ENCODE data around the gene HHAT. TPM values are rescaled to one million over a fixed set of nuclear protein-coding genes. Genes with fewer than 3 reads are reported as not detected.

The HHAT gene
- polyA plus RNA-seq, 3 donors: 1.1 to 1.6 (median 1.5) TPM

DNA sequence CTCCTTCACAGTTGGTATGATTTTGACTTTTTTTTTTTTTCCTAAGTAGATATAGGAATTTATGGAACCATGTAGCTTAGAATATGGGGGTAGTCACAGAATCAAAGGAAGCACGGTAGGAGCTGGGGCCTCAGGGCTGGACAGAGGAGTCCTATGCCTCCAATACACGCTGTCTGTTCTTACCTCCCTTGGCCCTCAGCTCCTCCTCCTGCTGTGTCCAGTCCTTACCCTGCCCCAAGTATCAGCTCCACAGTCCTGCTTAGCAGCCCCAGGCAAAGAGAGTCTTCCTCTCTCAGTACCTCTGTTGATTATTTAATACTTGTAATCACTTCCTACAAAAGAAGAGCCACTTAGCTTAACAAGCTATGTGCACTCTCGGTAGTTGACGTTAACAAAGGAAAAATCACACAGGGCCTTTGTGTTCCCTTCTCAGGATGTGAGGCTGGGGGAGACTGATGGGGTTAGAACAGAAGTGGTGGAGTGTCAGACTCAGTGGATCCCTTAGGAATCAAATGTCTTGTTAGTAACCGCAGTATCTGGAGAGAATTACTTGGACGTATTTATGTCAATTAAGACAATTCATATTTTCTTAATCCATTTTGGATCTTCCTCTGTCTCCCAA lies 292.3 kb downstream of the HHAT start:
- H2AFZ ChIP-seq (ENCODE audit: insufficient read depth, low read depth, low read length, poor library complexity, severe bottlenecking): no peak overlapping the region
- TF ChIP-seq, protein P1, sequence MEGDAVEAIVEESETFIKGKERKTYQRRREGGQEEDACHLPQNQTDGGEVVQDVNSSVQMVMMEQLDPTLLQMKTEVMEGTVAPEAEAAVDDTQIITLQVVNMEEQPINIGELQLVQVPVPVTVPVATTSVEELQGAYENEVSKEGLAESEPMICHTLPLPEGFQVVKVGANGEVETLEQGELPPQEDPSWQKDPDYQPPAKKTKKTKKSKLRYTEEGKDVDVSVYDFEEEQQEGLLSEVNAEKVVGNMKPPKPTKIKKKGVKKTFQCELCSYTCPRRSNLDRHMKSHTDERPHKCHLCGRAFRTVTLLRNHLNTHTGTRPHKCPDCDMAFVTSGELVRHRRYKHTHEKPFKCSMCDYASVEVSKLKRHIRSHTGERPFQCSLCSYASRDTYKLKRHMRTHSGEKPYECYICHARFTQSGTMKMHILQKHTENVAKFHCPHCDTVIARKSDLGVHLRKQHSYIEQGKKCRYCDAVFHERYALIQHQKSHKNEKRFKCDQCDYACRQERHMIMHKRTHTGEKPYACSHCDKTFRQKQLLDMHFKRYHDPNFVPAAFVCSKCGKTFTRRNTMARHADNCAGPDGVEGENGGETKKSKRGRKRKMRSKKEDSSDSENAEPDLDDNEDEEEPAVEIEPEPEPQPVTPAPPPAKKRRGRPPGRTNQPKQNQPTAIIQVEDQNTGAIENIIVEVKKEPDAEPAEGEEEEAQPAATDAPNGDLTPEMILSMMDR (IDR thresholded peaks at IDR 0.05): no peak
- DNase-seq: no peak
- H3K4me3 ChIP-seq (replicated peaks in 1 of 3; ENCODE audit: low read depth in 2 of 3, low read length in 3 of 3): no peak overlapping the region
- H3K36me3 ChIP-seq (replicated peaks in 1 of 2; ENCODE audit: control insufficient read depth in 1 of 2, insufficient read depth in 2 of 2, low read length in 2 of 2): no peaks in the 10 kb centered on the region
- H3K27me3 ChIP-seq (ENCODE audit: control insufficient read depth in 2 of 2, insufficient read depth in 2 of 2, low read length in 2 of 2): no peaks in the 10 kb centered on the region
- no peaks in the 10 kb centered on the region for H3K79me2 ChIP-seq (ENCODE audit: insufficient read depth, low read length)
- no peaks in the 10 kb centered on the region for H3K27me3 Mint-ChIP-seq (ENCODE audit: low read depth in 3 of 3)
- intact Hi-C loops (cut with micrococcal nuclease): no loop called here
- H3K27ac Mint-ChIP-seq: no peak overlapping the region
- no peaks in the 10 kb centered on the region for H3K9me3 ChIP-seq (replicated peaks in 1 of 2; ENCODE audit: control insufficient read depth in 1 of 2, insufficient read depth in 1 of 2, low read length in 2 of 2)
- H3K4me3 Mint-ChIP-seq: no peak overlapping the region
- no peaks in the 10 kb centered on the region for H4K20me1 ChIP-seq (ENCODE audit: insufficient read depth, low read length)
- no peak overlapping the region for H3K4me2 ChIP-seq (replicated peaks; ENCODE audit: extremely low read depth, low read length, poor library complexity, severe bottlenecking)
- no peak overlapping the region for H3K9ac ChIP-seq (ENCODE audit: insufficient read depth, low read length, poor library complexity, severe bottlenecking)
- no peak overlapping the region for H3K27ac ChIP-seq (ENCODE audit: low read depth in 1 of 2, low read length in 2 of 2)
- no peaks in the 10 kb centered on the region for H3K4me1 Mint-ChIP-seq
- peaks cover 0 to 2% (median 0%) of the 10 kb centered on the region in 7 donors for H3K9me3 Mint-ChIP-seq
- H3K36me3 Mint-ChIP-seq: no peaks in the 10 kb centered on the region
- WGBS (ENCODE audit: insufficient coverage): 83% methylated on average over 1 of the region's 6 CpGs
- no peaks in the 10 kb centered on the region for H3K4me1 ChIP-seq (ENCODE audit: control insufficient read depth in 1 of 2, insufficient read depth in 2 of 2, low read length in 2 of 2)

DNA sequence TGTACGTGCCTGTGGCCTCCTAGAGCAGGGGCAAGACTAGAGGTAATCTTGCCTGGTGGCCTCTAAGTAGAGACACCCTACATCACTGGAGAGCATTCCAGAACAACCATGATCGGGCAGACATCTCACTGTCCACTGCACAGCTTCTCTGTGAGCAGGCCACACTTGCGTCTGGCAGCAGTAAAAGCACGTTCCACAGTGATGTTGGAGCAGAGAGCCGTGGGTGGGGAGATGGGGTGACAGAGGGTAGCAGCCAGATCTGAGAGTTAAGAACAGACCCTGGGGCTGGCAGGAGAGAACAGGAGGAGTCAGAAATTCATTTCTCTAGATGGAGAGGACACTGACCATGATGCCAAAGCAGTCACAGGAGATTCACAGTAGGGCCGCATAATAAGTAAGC lies 293.0 kb downstream of the HHAT start:
- intact Hi-C loops (cut with micrococcal nuclease): no loop called here
- Histone ChIP-seq H3K79me2 (ENCODE audit: insufficient read depth, low read length) (no peaks in the 10 kb centered on the region), H3K9ac (ENCODE audit: insufficient read depth, low read length, poor library complexity, severe bottlenecking) (no peak overlapping the region), H4K20me1 (ENCODE audit: insufficient read depth, low read length) (no peaks in the 10 kb centered on the region), H3K4me1 (ENCODE audit: control insufficient read depth in 1 of 2, insufficient read depth in 2 of 2, low read length in 2 of 2) (no peaks in the 10 kb centered on the region), H3K36me3 (replicated peaks in 1 of 2; ENCODE audit: control insufficient read depth in 1 of 2, insufficient read depth in 2 of 2, low read length in 2 of 2) (no peaks in the 10 kb centered on the region), H3K4me2 (replicated peaks; ENCODE audit: extremely low read depth, low read length, poor library complexity, severe bottlenecking) (no peak overlapping the region), H3K27ac (ENCODE audit: low read depth in 1 of 2, low read length in 2 of 2) (no peak overlapping the region), H3K27me3 (ENCODE audit: control insufficient read depth in 2 of 2, insufficient read depth in 2 of 2, low read length in 2 of 2) (no peaks in the 10 kb centered on the region), H3K4me3 (replicated peaks in 1 of 3; ENCODE audit: low read depth in 2 of 3, low read length in 3 of 3) (no peak overlapping the region), H2AFZ (ENCODE audit: insufficient read depth, low read depth, low read length, poor library complexity, severe bottlenecking) (no peak overlapping the region), H3K9me3 (replicated peaks in 1 of 2; ENCODE audit: control insufficient read depth in 1 of 2, insufficient read depth in 1 of 2, low read length in 2 of 2) (no peaks in the 10 kb centered on the region)
- peaks cover 0 to 2% (median 0%) of the 10 kb centered on the region in 7 donors for H3K9me3 Mint-ChIP-seq
- no peak overlapping the region for H3K4me3 Mint-ChIP-seq
- H3K4me1 Mint-ChIP-seq: no peaks in the 10 kb centered on the region
- no peak overlapping the region for H3K27ac Mint-ChIP-seq
- WGBS (ENCODE audit: insufficient coverage): 87% methylated on average over 6 of the region's 6 CpGs
- no peak for DNase-seq
- TF ChIP-seq, protein P1 (IDR thresholded peaks at IDR 0.05): no peak
- H3K36me3 Mint-ChIP-seq: no peaks in the 10 kb centered on the region
- H3K27me3 Mint-ChIP-seq (ENCODE audit: low read depth in 3 of 3): no peaks in the 10 kb centered on the region
